Vagina (tissue), 2 donors: ENCODE data around the gene DIAPH2. TPM values are rescaled to one million over a fixed set of nuclear protein-coding genes. Genes with fewer than 3 reads are reported as not detected.

ENCODE experiments used
- DNase-seq, 2 donors: peaks; one replicate each; pipeline ENCODE4 v3.0.0-alpha.2; 2017; ENCODE audit errors: extremely low spot score in 2 of 2
- H3K27ac ChIP-seq: fragments of 200-600 bp; sonication (generic); one replicate; pipeline ENCODE4 v1.5.1; 2019
- H3K27me3 ChIP-seq: fragments of 200-600 bp; sonication (generic); one replicate; pipeline ENCODE4 v1.5.1; 2019
- H3K36me3 ChIP-seq, 2 donors: fragments of 200-600 bp; sonication (generic); one replicate each; pipeline ENCODE4 v1.5.1; 2017 to 2019
- H3K4me1 ChIP-seq: fragments of 200-600 bp; sonication (generic); one replicate; pipeline ENCODE4 v1.5.1; 2019
- H3K4me3 ChIP-seq, 2 donors: fragments of 200-600 bp; sonication (generic); 1 replicate in 1 of 2; 2 replicates in 1 of 2; pipeline ENCODE4 v1.5.1; 2016 to 2019
- H3K9me3 ChIP-seq: fragments of 200-600 bp; sonication (generic); one replicate; pipeline ENCODE4 v1.5.1; 2019
- POLR2A ChIP-seq, 2 donors: fragments of 450-650 bp; IDR thresholded peaks; one replicate each; pipeline ENCODE4 v1.6.1; 2017; ENCODE audit warnings: antibody characterized with exemption in 2 of 2, mild to moderate bottlenecking in 2 of 2, moderate library complexity in 2 of 2
- POLR2AphosphoS5 ChIP-seq, 2 donors: sonication (generic); formaldehyde crosslinking; IDR thresholded peaks; one replicate each; pipeline ENCODE4 v1.9.0; 2017; ENCODE audit warnings: antibody characterized with exemption in 2 of 2, mild to moderate bottlenecking in 2 of 2, low read depth in 1 of 2; ENCODE audit not compliant: insufficient read depth in 1 of 2
- intact Hi-C: fragments of 100-400 bp; cut with DNase I; formaldehyde crosslinking; loops from one replicate; pipeline ENCODE4 v1.15.1; 2023
- total RNA-seq: library from RNA; depleted of rRNA; stranded (reverse); fragments of >200 nt; gene quantifications from one replicate; pipeline ENCODE4 v1.2.3, GENCODE V29; 2016
- TF ChIP-seq, protein P1 (sequence below), 3 experiments: fragments of 450-650 bp in 2 of 3; fragments of 200-600 bp in 1 of 3; sonication (generic) in 1 of 3; IDR thresholded peaks; one replicate each; pipeline ENCODE4 v1.5.1; 2017 to 2019; ENCODE audit warnings: antibody characterized with exemption in 3 of 3, mild to moderate bottlenecking in 2 of 3, moderate library complexity in 2 of 3

Gene DIAPH2
- total RNA-seq, 1 donor from 2014 or later, result 38.8 TPM

DNA sequence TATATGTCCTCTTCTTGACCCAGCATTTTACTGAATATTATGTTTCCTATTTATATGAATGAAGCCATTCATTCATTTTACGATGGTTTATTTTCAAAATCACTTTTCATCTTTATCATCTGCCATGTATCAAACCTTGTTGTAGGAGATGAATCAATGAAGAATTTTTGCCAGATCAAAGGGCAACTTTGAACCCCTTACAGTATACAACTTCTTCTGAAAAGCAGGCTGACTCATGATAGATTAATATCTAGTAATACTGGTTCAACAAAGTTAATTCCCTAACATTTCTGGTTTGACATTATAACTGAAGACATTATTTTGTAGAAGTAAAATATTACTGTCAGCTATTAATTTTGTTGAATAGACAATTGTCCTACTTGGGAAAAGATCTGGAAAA lies 425.1 kb downstream of the DIAPH2 start:
- no peak overlapping the region for H3K4me3 ChIP-seq
- no peaks in the 10 kb centered on the region for H3K27me3 ChIP-seq
- no peaks in the 10 kb centered on the region for H3K4me1 ChIP-seq
- intact Hi-C loops, result no loop called here
- DNase-seq, result no peak
- H3K36me3 ChIP-seq, result no peaks in the 10 kb centered on the region
- no peaks in the 10 kb centered on the region for H3K9me3 ChIP-seq
- TF ChIP-seq POLR2AphosphoS5 (IDR thresholded peaks at IDR 0.05; ENCODE audit: insufficient read depth in 1 of 2, low read depth in 1 of 2), result no peak
- no peak for TF ChIP-seq POLR2A (IDR thresholded peaks at IDR 0.05)
- TF ChIP-seq, protein P1, sequence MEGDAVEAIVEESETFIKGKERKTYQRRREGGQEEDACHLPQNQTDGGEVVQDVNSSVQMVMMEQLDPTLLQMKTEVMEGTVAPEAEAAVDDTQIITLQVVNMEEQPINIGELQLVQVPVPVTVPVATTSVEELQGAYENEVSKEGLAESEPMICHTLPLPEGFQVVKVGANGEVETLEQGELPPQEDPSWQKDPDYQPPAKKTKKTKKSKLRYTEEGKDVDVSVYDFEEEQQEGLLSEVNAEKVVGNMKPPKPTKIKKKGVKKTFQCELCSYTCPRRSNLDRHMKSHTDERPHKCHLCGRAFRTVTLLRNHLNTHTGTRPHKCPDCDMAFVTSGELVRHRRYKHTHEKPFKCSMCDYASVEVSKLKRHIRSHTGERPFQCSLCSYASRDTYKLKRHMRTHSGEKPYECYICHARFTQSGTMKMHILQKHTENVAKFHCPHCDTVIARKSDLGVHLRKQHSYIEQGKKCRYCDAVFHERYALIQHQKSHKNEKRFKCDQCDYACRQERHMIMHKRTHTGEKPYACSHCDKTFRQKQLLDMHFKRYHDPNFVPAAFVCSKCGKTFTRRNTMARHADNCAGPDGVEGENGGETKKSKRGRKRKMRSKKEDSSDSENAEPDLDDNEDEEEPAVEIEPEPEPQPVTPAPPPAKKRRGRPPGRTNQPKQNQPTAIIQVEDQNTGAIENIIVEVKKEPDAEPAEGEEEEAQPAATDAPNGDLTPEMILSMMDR (IDR thresholded peaks at IDR 0.05), result no peak
- no peak overlapping the region for H3K27ac ChIP-seq

DNA sequence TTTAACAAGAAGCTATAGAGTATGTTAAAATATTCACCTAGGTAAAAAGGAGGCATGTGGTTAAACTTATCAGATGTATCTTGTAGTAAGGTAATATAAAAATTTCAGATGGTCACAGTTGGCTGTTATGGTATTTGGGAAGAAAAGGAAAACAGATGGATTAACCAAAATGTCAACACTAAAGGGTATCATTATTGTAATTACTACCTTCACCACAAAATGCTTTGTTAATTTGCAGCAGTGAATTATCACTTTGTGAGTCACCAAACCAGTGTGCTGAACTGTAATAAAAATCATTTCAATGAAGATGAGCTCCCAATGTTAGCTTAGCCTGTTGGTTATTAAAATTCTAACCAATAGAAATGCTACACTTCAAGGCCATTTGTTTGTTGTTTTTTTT lies 432.9 kb downstream of the DIAPH2 start:
- Histone ChIP-seq H3K4me1 (no peaks in the 10 kb centered on the region), H3K36me3 (no peaks in the 10 kb centered on the region), H3K27ac (no peak overlapping the region), H3K4me3 (no peak overlapping the region), H3K27me3 (no peaks in the 10 kb centered on the region), H3K9me3 (no peaks in the 10 kb centered on the region)
- intact Hi-C loops, result no loop called here
- TF ChIP-seq, protein P1 (IDR thresholded peaks at IDR 0.05), result no peak
- TF ChIP-seq POLR2AphosphoS5 (IDR thresholded peaks at IDR 0.05; ENCODE audit: insufficient read depth in 1 of 2, low read depth in 1 of 2) (no peak), POLR2A (IDR thresholded peaks at IDR 0.05) (no peak)
- no peak for DNase-seq

DNA sequence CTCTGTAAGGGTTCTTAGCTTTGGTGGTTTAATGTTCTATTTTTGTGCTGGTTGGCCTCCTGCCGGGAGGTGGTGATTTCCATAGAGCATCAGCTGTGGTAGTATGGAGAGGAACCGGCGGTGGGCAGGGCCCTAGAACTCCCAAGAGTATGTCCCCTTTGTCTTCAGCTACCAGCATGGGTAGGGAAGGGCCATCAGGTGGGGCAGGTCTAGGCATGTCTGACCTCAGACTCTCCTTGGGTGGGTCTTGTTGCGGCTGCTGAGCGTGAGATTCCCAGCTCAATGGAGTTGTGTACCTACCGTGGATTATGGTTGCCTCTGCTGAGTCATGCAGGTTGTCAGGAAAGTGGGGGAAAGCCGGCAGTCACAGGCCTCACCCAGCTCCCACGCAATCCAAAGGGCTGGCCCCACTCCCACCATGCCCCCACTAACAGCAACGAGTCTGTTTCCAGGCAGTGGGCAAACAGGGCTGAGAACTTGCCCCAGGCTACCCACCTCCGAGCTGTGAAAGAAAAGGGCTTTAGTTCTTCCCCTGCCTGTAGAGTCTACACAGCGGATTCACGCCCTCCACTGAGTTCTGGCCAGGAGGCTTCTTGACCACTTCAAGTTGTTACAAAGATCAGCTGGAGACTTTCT lies 434.9 kb downstream of the DIAPH2 start:
- DNase-seq, result no peak
- H3K4me1 ChIP-seq, result no peaks in the 10 kb centered on the region
- no peaks in the 10 kb centered on the region for H3K27me3 ChIP-seq
- H3K4me3 ChIP-seq, result no peak overlapping the region
- TF ChIP-seq POLR2AphosphoS5 (IDR thresholded peaks at IDR 0.05; ENCODE audit: insufficient read depth in 1 of 2, low read depth in 1 of 2), result no peak
- TF ChIP-seq, protein P1 (IDR thresholded peaks at IDR 0.05), result no peak
- TF ChIP-seq POLR2A (IDR thresholded peaks at IDR 0.05), result no peak
- H3K27ac ChIP-seq, result no peak overlapping the region
- H3K9me3 ChIP-seq, result no peaks in the 10 kb centered on the region
- no peaks in the 10 kb centered on the region for H3K36me3 ChIP-seq
- intact Hi-C loops, result no loop called here

DNA sequence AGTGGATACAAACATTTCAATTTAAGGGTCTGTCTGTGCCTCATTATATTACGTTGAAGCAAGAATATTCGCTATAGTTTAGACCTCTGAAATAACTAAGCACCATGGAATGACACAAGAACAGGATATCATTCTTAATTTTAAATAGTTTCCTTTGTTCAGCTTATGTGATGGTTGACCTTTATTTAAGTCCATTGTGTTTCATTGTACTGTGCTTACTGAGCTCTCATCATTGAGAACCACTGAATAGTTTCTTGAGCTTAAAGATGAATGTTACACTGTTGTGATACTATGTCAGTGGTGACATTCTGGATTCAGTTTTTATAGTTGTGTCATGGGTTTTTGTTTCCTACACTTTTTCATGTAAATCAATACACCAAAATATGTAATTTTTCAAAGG lies 438.4 kb downstream of the DIAPH2 start:
- Histone ChIP-seq H3K27me3 (no peaks in the 10 kb centered on the region), H3K4me3 (no peak overlapping the region), H3K4me1 (no peaks in the 10 kb centered on the region), H3K27ac (no peak overlapping the region), H3K36me3 (no peaks in the 10 kb centered on the region), H3K9me3 (no peaks in the 10 kb centered on the region)
- intact Hi-C loops, result no loop called here
- no peak for DNase-seq
- TF ChIP-seq POLR2A (IDR thresholded peaks at IDR 0.05), result no peak
- TF ChIP-seq, protein P1 (IDR thresholded peaks at IDR 0.05), result no peak
- no peak for TF ChIP-seq POLR2AphosphoS5 (IDR thresholded peaks at IDR 0.05; ENCODE audit: insufficient read depth in 1 of 2, low read depth in 1 of 2)

DNA sequence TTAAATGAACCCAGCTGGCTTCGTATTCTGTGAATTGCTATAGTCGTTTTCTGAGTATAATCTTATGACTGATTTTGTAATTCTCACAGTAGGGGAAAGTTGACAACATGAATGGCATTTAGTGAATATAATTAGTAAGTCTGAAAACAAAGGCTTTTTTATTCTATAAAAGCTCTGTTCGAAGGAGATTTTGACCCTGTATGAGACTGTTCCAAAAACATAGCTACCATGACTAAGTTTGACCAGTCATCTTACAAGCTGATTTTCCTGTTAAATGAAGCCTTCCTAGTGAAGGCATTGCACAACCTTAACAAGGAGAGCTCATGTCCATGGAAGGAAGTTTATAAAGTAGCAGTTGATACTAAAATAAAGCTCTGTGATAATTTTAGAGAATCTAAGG lies 441.4 kb downstream of the DIAPH2 start:
- Histone ChIP-seq H3K4me1 (no peaks in the 10 kb centered on the region), H3K36me3 (no peaks in the 10 kb centered on the region), H3K27ac (no peak overlapping the region), H3K9me3 (no peaks in the 10 kb centered on the region), H3K4me3 (no peak overlapping the region), H3K27me3 (no peaks in the 10 kb centered on the region)
- intact Hi-C loops, result no loop called here
- DNase-seq, result no peak
- TF ChIP-seq POLR2A (IDR thresholded peaks at IDR 0.05) (no peak), POLR2AphosphoS5 (IDR thresholded peaks at IDR 0.05; ENCODE audit: insufficient read depth in 1 of 2, low read depth in 1 of 2) (no peak)
- TF ChIP-seq, protein P1 (IDR thresholded peaks at IDR 0.05), result no peak
